Measurements from ENCODE around the gene MTG2. TPM values are rescaled to one million over a fixed set of nuclear protein-coding genes. Genes with fewer than 3 reads are reported as not detected.

MTG2 gene
- total and polyA plus RNA-seq, 9 donors: 12.7 to 36.9 (median 33.3) TPM

GRCh38 chr20:62156254-62156556, 26.6 kb upstream of the MTG2 start:
- H3K27ac ChIP-seq: no peak overlapping the region
- no peak for DNase-seq
- WGBS, 3 donors: 80 to 87% (median 84%) methylated on average over 3 of the region's 3 CpGs

GRCh38 chr20:62156592-62157386, 26.0 kb upstream of the MTG2 start:
- H3K4me1 ChIP-seq (ENCODE audit: insufficient read depth): peaks cover 6% of the 10 kb centered on the region
- WGBS, 3 donors: 40 to 44% (median 42%) methylated on average over 23 to 24 of the region's 24 CpGs
- peak; percentile 48 to 76 (median 67) for DNase-seq
- TF ChIP-seq POLR2A (IDR thresholded peaks at IDR 0.05) (no peak), CTCF (IDR thresholded peaks at IDR 0.05) (peak; percentile 35 to 51 (median 43))
- no peaks in the 10 kb centered on the region for H3K36me3 ChIP-seq
- H3K27me3 ChIP-seq: no peaks in the 10 kb centered on the region
- H3K9me3 ChIP-seq: no peaks in the 10 kb centered on the region
- H3K27ac ChIP-seq: no peak overlapping the region
- intact Hi-C loops (cut with DNase I): loop anchor here in 1 of 4 donors (5.0 kb wide), 1 partner anchor 144 kb away; no protein-coding TSS in a partner anchor
- H3K4me3 ChIP-seq: no peak overlapping the region

More at GRCh38 chr20:62156254-62156556, 26.6 kb upstream of the MTG2 start:
- no peaks in the 10 kb centered on the region for H3K36me3 ChIP-seq
- H3K4me3 ChIP-seq: no peak overlapping the region
- TF ChIP-seq EP300 (IDR thresholded peaks at IDR 0.05) (no peak), CTCF (IDR thresholded peaks at IDR 0.05) (no peak), POLR2A (IDR thresholded peaks at IDR 0.05) (no peak)
- no peaks in the 10 kb centered on the region for H3K9me3 ChIP-seq
- intact Hi-C loops (cut with DNase I): loop anchor here in 1 of 4 donors (5.0 kb wide), 1 partner anchor 144 kb away; no protein-coding TSS in a partner anchor
- peaks cover 6% of the 10 kb centered on the region for H3K4me1 ChIP-seq (ENCODE audit: insufficient read depth)
- H3K27me3 ChIP-seq: no peaks in the 10 kb centered on the region

GRCh38 chr20:62157387-62158087, 25.3 kb upstream of the MTG2 start:
- intact Hi-C loops (cut with DNase I): loop anchor here in 1 of 4 donors (5.0 kb wide), 1 partner anchor 145 kb away; no protein-coding TSS in a partner anchor

GRCh38 chr20:62158088-62158400, 24.8 kb upstream of the MTG2 start:
- no peaks in the 10 kb centered on the region for H3K9me3 ChIP-seq
- WGBS, 3 donors: 95 to 96% (median 96%) methylated on average over 12 of the region's 12 CpGs
- no peaks in the 10 kb centered on the region for H3K36me3 ChIP-seq
- no peak for DNase-seq
- intact Hi-C loops (cut with DNase I): loop anchor here in 1 of 4 donors (5.0 kb wide), 1 partner anchor 146 kb away; no protein-coding TSS in a partner anchor
- TF ChIP-seq CTCF (IDR thresholded peaks at IDR 0.05) (no peak), POLR2A (IDR thresholded peaks at IDR 0.05) (no peak), EP300 (IDR thresholded peaks at IDR 0.05) (no peak)
- H3K27me3 ChIP-seq: no peaks in the 10 kb centered on the region
- H3K27ac ChIP-seq: no peak overlapping the region
- H3K4me1 ChIP-seq (ENCODE audit: insufficient read depth): peaks cover 5% of the 10 kb centered on the region
- no peak overlapping the region for H3K4me3 ChIP-seq

More at GRCh38 chr20:62157387-62158087, 25.3 kb upstream of the MTG2 start:
- Histone ChIP-seq H3K9me3 (no peaks in the 10 kb centered on the region), H3K4me3 (no peak overlapping the region), H3K27ac (no peak overlapping the region), H3K4me1 (ENCODE audit: insufficient read depth) (peaks cover 5% of the 10 kb centered on the region), H3K36me3 (no peaks in the 10 kb centered on the region), H3K27me3 (no peaks in the 10 kb centered on the region)
- DNase-seq: no peak
- 85 to 88% (median 87%) methylated on average over 22 to 25 of the region's 25 CpGs for WGBS, 3 donors
- TF ChIP-seq POLR2A (IDR thresholded peaks at IDR 0.05): no peak
- no peak for TF ChIP-seq CTCF (IDR thresholded peaks at IDR 0.05)
- TF ChIP-seq EP300 (IDR thresholded peaks at IDR 0.05): no peak

Measured in ovary (tissue), 9 donors.